ENCODE data around the gene PHOSPHO2.

PHOSPHO2 gene

DNA sequence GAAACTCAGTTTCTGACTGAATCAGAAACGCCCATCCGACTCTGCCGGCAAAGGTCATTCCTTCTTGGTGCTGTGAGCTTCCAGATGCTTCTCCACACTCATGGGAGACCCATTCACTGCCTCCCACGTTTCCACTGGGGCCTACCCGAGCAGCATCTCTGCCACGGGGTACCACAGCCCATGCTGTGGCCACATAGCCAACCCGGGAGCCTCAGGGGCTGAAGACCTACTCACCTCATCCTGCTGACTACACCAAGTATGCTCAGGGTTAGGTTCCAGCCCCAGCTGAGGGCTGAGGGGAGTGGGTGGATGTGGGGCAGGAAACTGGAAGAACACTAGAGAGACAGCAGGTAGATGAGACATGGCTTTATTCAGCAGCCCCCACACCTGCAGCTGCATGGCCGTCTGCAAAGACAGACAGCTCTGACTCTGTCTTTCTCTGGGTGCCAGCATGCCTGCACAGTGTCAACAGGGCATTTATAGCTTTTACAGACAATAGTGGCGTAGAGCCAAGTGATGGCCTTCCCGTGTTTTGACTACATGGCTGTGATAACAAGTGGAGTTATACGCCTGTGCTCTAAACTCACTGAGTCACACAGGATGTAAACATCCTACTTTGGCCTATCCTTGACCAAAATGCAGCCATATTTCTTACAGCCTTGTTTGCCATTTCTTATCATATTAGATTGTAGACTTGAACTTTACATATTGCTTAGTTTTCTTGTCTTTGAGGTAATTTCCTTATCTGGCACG lies 22.8 kb downstream of the PHOSPHO2 start:
- no peak for DNase-seq

DNA sequence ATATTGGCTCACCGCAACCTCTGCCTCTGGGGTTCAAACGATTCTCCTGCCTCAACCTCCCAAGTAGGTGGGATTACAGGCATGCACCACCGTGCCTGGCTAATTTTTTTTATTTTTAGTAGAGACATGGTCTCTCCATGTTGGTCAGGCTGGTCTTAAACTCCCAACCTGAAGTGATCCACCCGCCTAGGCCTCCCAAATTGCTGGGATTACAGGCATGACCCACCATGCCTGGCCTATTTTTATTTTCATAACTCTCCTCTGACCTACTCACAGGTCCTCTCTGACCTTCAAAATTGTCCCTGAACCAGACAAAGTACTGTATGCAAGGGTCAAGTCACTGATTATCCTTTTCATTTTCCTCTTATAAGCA lies 23.4 kb downstream of the PHOSPHO2 start:
- DNase-seq, result no peak

GRCh38 chr2:169718930-169719504 lies 24.7 kb downstream of the PHOSPHO2 start:
- DNase-seq, result no peak

- DNase-seq, result no peak
Measured at GRCh38 chr2:169721016-169721415, 26.7 kb downstream of the PHOSPHO2 start.

DNA sequence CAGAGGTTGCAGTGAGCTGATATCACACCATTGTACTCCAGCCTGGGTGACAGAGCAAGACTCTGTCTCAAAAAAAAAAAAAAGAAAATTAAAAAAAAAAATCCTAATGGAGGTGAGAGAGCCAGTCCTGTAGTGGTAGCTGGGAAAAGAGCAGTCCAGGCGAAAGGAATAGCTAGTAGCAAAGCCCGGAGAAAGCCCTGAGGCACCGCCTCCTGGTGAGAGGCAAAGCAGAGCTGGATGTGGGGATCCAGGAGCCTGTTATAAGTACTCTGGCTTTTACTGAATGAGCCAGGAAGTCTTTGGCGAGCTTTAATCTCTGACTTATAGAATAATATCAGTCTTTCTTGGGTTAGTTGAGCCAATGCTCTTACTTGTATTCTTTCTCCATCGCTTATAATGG lies 32.8 kb downstream of the PHOSPHO2 start:
- DNase-seq, result no peak

DNA sequence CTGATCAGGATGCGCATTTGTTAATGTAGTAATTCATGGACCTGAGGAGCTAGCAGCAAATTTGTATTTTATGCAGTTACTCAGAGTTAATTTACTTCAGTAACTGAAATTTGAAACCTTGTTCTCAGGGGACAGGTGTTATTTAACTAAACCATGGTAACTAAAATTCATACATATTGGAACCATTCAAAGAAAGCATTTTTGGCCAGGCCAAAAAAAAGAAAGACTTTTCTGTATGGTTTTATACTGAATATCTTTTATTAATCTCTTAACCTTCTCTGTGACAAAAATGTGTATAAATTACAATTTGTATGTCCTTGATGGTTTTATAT lies 35.0 kb downstream of the PHOSPHO2 start:
- DNase-seq, result no peak

- no peak for DNase-seq
Measured at GRCh38 chr2:169732075-169732474, 37.8 kb downstream of the PHOSPHO2 start.

DNA sequence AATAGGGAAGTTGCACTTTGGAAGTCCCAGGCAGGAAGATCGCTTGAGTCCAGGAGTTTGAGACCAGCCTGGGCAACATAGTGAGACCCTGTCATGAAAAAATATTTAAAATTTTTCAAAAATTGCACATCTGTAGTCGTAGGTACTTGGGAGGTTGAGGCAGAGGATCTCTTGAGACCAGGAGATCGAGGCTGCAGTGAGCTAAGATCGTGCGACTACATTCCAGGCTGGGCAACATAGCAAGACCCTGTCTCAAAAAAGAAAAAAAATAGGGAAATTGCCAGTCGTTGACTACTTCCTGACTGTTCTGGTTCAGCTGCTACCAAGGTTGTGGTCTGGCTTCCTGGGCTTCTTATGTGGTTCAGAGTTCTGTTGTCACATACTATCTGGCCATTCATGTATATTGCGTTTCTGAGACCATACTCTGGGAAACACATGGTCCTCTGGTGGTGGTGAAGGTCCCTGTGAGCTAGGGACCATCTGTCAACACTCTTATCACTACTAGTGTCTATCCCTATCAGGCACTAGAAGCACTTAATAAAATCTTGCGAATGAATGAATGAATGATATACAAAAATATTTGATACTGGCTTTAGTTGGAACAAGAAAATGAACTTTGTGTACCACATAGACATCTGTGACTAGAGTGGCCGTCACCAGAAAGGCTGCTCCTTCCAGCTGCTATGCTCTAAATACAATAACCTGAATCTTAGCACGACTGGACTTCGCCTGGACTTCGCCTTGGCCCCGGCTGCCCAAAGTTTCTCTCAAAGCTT lies 38.5 kb downstream of the PHOSPHO2 start:
- DNase-seq, result no peak

GRCh38 chr2:169734169-169734847 lies 40.0 kb downstream of the PHOSPHO2 start:
- DNase-seq, result no peak

DNA sequence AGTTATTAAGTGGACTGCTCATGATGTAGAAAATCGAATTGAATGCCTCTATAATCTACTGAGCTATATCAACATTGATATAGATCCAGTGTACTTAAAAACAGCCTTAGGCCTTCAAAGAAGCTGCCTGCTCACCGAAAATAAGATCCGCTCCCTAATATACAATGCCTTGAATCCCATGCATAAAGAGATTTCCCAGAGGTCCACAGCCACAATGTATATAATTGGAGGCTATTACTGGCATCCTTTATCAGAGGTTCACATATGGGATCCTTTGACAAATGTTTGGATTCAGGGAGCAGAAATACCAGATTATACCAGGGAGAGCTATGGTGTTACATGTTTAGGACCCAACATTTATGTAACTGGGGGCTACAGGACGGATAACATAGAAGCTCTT lies 41.4 kb downstream of the PHOSPHO2 start:
- no peak for DNase-seq

DNA sequence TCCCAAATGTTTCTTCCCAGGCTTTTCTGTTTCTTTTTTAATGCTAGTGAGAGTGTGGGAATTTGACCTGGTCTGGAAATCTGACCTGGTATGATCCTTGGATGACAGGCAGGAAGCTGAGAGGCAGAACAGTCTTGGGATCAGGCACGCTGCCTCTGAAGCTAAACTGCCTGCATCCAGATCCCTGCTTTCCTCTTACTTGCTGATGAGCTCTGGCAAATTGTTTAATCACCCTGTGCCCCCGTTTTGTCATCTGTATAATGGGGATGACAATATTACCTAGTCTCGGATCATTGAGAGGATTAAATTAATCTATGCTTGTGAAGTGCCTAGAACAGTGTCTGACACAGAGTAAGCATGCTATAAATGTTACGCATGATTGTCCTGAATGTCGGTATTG lies 42.6 kb downstream of the PHOSPHO2 start:
- no peak for DNase-seq

DNA sequence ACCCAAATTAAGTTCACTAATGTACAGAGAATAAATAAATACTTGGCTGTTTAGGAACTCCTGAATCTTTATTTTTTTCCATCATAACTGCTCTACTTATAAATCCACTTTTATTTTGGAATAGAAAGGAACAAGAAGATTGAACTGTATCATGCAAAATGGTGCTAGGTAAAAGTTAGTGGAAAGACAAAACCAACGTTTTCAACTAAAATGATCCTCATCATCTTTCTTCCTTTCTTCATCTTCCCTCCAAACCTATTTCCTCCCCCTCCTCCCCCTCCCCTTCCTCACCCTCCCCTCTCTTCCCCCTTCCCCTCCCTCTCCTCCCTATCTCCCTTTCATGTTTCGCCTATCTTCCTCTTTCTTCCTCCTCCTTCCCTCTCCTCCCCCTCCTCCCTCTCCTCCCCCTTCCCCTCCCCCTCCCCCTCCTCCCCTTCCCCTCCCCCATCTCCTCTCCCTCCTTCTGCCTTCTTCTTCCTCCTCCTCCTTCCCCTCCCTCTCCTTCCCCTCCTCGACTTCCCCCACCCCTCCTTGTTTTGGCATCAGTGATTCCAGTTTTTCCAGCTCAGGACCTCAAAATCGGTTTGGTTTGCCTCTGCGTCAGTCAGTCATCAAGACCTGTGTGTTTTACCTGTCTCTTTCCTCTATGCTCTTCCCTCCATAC lies 44.4 kb downstream of the PHOSPHO2 start:
- no peak for DNase-seq

DNA sequence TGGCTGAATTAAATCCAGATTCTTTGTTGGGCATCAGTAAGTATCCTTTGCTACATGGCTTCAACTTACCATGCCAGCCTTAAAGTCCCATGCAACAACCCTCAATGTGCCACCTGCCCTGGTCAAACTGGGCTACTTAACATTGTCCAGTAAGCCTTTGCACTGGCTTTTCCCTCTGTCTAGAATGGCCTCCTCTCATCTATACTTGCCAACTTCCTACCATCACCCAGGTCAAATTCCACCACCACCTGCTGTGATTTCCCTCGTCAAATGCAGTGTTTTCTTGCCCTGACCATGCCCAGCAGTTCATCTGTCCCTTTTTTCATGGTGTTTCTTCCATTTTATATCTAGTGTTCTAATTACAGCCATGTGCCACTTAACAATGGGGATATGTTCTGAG lies 45.1 kb downstream of the PHOSPHO2 start:
- DNase-seq, result no peak

DNA sequence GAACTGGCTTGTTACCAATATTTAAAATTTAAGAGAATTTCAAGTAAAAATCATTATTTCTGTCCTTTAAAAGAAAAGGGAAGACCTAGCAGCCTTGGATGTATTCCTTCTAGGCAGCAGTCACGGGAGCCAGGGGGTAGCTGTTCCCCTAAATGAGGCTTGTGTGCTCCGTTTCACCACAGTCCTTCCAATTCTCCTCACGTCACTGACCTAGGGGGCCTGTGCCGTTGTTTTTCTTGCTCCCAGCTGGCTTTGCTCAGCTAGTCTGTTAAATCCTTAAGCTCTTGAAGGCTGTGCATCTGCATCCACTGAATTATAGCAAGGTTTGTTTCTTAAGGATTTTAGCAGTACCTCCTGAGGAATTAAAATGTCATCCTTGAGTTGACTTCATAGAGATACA lies 49.3 kb downstream of the PHOSPHO2 start:
- no peak for DNase-seq

DNA sequence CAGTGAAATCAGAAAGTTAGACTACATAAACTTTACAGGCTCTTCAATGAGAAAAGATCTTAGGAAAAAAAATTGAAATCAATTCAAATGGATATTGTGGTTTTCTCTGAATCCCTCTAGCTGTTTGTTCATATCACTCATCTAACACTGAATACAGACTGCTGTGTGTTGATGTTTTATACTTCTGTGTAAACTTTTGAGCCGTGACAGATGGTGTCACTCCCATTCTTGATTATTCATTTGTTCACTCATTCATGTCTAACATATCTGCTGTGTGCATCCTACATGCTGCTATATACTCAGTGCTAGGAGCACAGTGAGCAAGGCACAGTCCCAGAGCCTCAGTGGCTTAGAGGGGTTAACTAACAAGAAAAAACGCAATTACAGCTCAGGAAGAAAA lies 52.0 kb downstream of the PHOSPHO2 start:
- DNase-seq, result no peak

DNA sequence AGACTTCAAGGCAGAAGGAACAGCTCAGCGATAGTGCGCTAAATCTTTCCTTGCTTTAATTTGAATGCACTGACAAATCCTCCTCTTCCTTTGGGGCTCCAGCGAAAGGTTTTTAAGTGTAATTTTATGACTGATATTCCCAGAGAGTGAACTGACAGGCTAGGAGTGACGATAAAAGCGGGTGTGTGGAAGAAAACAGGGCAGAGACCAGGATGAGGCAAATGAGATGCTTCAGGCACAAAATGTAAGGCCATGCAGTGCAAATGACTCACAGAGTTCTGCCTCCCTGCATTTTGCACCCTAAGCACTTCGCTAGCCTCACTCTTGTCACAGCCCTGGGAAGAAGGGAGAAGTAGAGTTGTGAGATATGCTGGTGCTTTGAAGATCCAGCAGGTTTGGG lies 54.0 kb downstream of the PHOSPHO2 start:
- no peak for DNase-seq
